IgD-negative memory B cell (primary cell): ENCODE measurements around the gene TOR4A. TPM values are rescaled to one million over a fixed set of nuclear protein-coding genes. Genes with fewer than 3 reads are reported as not detected.
A peak's percentile ranks its signal among the peaks of the same experiment; 100 is the strongest.

ENCODE experiments used
- H3K27ac Mint-ChIP-seq, 3 donors: one replicate each; pipeline ENCODE4 v1.8.0; 2020 to 2022; ENCODE audit warnings: mild to moderate bottlenecking in 3 of 3, mixed read lengths in 3 of 3, moderate library complexity in 1 of 3
- H3K27me3 Mint-ChIP-seq: one replicate; pipeline ENCODE4 v1.8.0; 2021; ENCODE audit warnings: mixed read lengths
- H3K36me3 Mint-ChIP-seq: one replicate; pipeline ENCODE4 v1.8.0; 2020; ENCODE audit warnings: mild to moderate bottlenecking, mixed read lengths
- H3K4me1 Mint-ChIP-seq, 3 donors: one replicate each; pipeline ENCODE4 v1.8.0; 2020 to 2022; ENCODE audit warnings: mixed read lengths in 3 of 3, mild to moderate bottlenecking in 1 of 3
- H3K4me3 Mint-ChIP-seq, 4 donors: one replicate each; pipeline ENCODE4 v1.8.0; 2020 to 2022; ENCODE audit warnings: mild to moderate bottlenecking in 4 of 4, mixed read lengths in 4 of 4, moderate library complexity in 3 of 4
- H3K9me3 Mint-ChIP-seq, 3 donors: one replicate each; pipeline ENCODE4 v1.8.0; 2020 to 2021; ENCODE audit warnings: mixed read lengths in 3 of 3, mild to moderate bottlenecking in 1 of 3
- polyA plus RNA-seq: library from polyadenylated mRNA; unstranded; fragments of 300-500 nt; fragmentation: Illumina TruSeq; gene quantifications from one replicate; pipeline ENCODE4 v1.2.3, GENCODE V29; 2021

TOR4A gene
- polyA plus RNA-seq, 1 donor from 2014 or later = 8.9 TPM

GRCh38 chr9:137280474-137281344 lies 3.2 kb downstream of the TOR4A start:
- Mint-ChIP-seq H3K9me3 (no peaks in the 10 kb centered on the region), H3K36me3 (peaks cover 2% of the 10 kb centered on the region), H3K4me1 (peaks cover 7 to 27% (median 10%) of the 10 kb centered on the region in 3 donors), H3K4me3 (peak overlapping the region in 2 of 4 donors; percentile 70 to 73), H3K27ac (peak overlapping the region in 1 of 3 donors; percentile 64), H3K27me3 (no peaks in the 10 kb centered on the region)

- H3K27me3 Mint-ChIP-seq = no peaks in the 10 kb centered on the region
- peak overlapping the region in 2 of 3 donors; percentile 90 to 95 for H3K27ac Mint-ChIP-seq
- H3K4me1 Mint-ChIP-seq = peaks cover 13 to 28% (median 15%) of the 10 kb centered on the region in 3 donors
- H3K9me3 Mint-ChIP-seq = no peaks in the 10 kb centered on the region
- H3K4me3 Mint-ChIP-seq = peak overlapping the region in 3 of 4 donors; percentile 80 to 82 (median 81)
- H3K36me3 Mint-ChIP-seq = peaks cover 2% of the 10 kb centered on the region
These were observed 4.0 kb downstream of the TOR4A start for GRCh38 chr9:137281345-137282116.

- H3K4me1 Mint-ChIP-seq = peaks cover 18 to 24% (median 22%) of the 10 kb centered on the region in 3 donors
- peaks cover 2% of the 10 kb centered on the region for H3K36me3 Mint-ChIP-seq
- no peaks in the 10 kb centered on the region for H3K9me3 Mint-ChIP-seq
- H3K27ac Mint-ChIP-seq = peak overlapping the region; percentile 86 to 92 (median 91)
- H3K4me3 Mint-ChIP-seq = peak overlapping the region in 3 of 4 donors; percentile 70 to 78 (median 76)
- no peaks in the 10 kb centered on the region for H3K27me3 Mint-ChIP-seq
These were observed 9.5 kb downstream of the TOR4A start for GRCh38 chr9:137286975-137287383.

- peaks cover 0 to 6% (median 0%) of the 10 kb centered on the region in 3 donors for H3K9me3 Mint-ChIP-seq
- H3K36me3 Mint-ChIP-seq = no peaks in the 10 kb centered on the region
- no peak overlapping the region for H3K4me3 Mint-ChIP-seq
- H3K27me3 Mint-ChIP-seq = peaks cover 15% of the 10 kb centered on the region
- no peak overlapping the region for H3K27ac Mint-ChIP-seq
- H3K4me1 Mint-ChIP-seq = peaks cover 3 to 5% (median 3%) of the 10 kb centered on the region in 3 donors
These were observed 15.6 kb downstream of the TOR4A start for GRCh38 chr9:137293094-137293481.

GRCh38 chr9:137293482-137294090 lies 16.1 kb downstream of the TOR4A start:
- Mint-ChIP-seq H3K4me1 (peaks cover 3 to 5% (median 3%) of the 10 kb centered on the region in 3 donors), H3K27me3 (peaks cover 15% of the 10 kb centered on the region), H3K9me3 (peaks cover 0 to 6% (median 0%) of the 10 kb centered on the region in 3 donors), H3K27ac (peak overlapping the region in 1 of 3 donors; percentile 67), H3K36me3 (no peaks in the 10 kb centered on the region), H3K4me3 (peak overlapping the region in 1 of 4 donors; percentile 60)

GRCh38 chr9:137294091-137294680 lies 16.7 kb downstream of the TOR4A start:
- Mint-ChIP-seq H3K9me3 (peaks cover 0 to 6% (median 0%) of the 10 kb centered on the region in 3 donors), H3K27ac (peak overlapping the region; percentile 67 to 76 (median 73)), H3K36me3 (no peaks in the 10 kb centered on the region), H3K27me3 (peaks cover 20% of the 10 kb centered on the region), H3K4me1 (peaks cover 3 to 5% (median 3%) of the 10 kb centered on the region in 3 donors), H3K4me3 (peak overlapping the region; percentile 60 to 87 (median 64))

- Mint-ChIP-seq H3K27me3 (peaks cover 22% of the 10 kb centered on the region), H3K4me1 (peaks cover 3 to 5% (median 3%) of the 10 kb centered on the region in 3 donors), H3K27ac (peak overlapping the region in 2 of 3 donors; percentile 67 to 76), H3K4me3 (peak overlapping the region; percentile 23 to 87 (median 69)), H3K36me3 (no peaks in the 10 kb centered on the region), H3K9me3 (peaks cover 0 to 6% (median 0%) of the 10 kb centered on the region in 3 donors)
These were observed 17.2 kb downstream of the TOR4A start for GRCh38 chr9:137294681-137295237.

GRCh38 chr9:137295238-137295811 lies 17.8 kb downstream of the TOR4A start:
- Mint-ChIP-seq H3K36me3 (no peaks in the 10 kb centered on the region), H3K9me3 (peaks cover 0 to 6% (median 0%) of the 10 kb centered on the region in 3 donors), H3K4me3 (peak overlapping the region in 1 of 4 donors; percentile 71), H3K27ac (no peak overlapping the region), H3K27me3 (peaks cover 22% of the 10 kb centered on the region), H3K4me1 (peaks cover 3 to 5% (median 3%) of the 10 kb centered on the region in 3 donors)

- Mint-ChIP-seq H3K36me3 (no peaks in the 10 kb centered on the region), H3K27me3 (peaks cover 25% of the 10 kb centered on the region), H3K27ac (peak overlapping the region in 1 of 3 donors; percentile 77), H3K4me1 (peaks cover 3 to 6% (median 5%) of the 10 kb centered on the region in 3 donors), H3K4me3 (peak overlapping the region in 3 of 4 donors; percentile 52 to 88 (median 83)), H3K9me3 (peaks cover 0 to 6% (median 0%) of the 10 kb centered on the region in 3 donors)
These were observed 18.5 kb downstream of the TOR4A start for GRCh38 chr9:137295849-137296669.

GRCh38 chr9:137296670-137297664 lies 19.4 kb downstream of the TOR4A start:
- H3K36me3 Mint-ChIP-seq = no peaks in the 10 kb centered on the region
- peaks cover 0 to 6% (median 0%) of the 10 kb centered on the region in 3 donors for H3K9me3 Mint-ChIP-seq
- peak overlapping the region in 2 of 3 donors; percentile 50 to 77 for H3K27ac Mint-ChIP-seq
- H3K4me3 Mint-ChIP-seq = peak overlapping the region; percentile 52 to 88 (median 74)
- H3K4me1 Mint-ChIP-seq = peaks cover 3 to 6% (median 5%) of the 10 kb centered on the region in 3 donors
- H3K27me3 Mint-ChIP-seq = peaks cover 25% of the 10 kb centered on the region

GRCh38 chr9:137297966-137298365 lies 20.4 kb downstream of the TOR4A start:
- Mint-ChIP-seq H3K4me3 (no peak overlapping the region), H3K36me3 (no peaks in the 10 kb centered on the region), H3K4me1 (peaks cover 3 to 6% (median 5%) of the 10 kb centered on the region in 3 donors), H3K9me3 (peaks cover 0 to 6% (median 0%) of the 10 kb centered on the region in 3 donors), H3K27ac (no peak overlapping the region), H3K27me3 (peaks cover 25% of the 10 kb centered on the region)
